H1 (cell line): ENCODE measurements around the gene TOMM34. TPM values are rescaled to one million over a fixed set of nuclear protein-coding genes. Genes with fewer than 3 reads are reported as not detected.

Source experiments
- CTCF ChIA-PET: fragments of 300-600 bp; sonication (Branson Sonifier 250); formaldehyde crosslinking; loops from one replicate; lab custom pipeline; 2021; ENCODE audit not compliant: partially characterized antibody; lab: Charles Lee
- POLR2A ChIA-PET: fragments of 300-600 bp; sonication (Branson Sonifier 250); formaldehyde crosslinking; loops from one replicate; lab custom pipeline; 2021; ENCODE audit warnings: inconsistent platforms; ENCODE audit not compliant: partially characterized antibody; lab: Charles Lee
- DNase-seq, 2 experiments: peaks; one replicate each; pipeline versions ENCODE4 v3.0.0 to v3.0.0-alpha.2; 2010 to 2022; ENCODE audit warnings: low spot score in 2 of 2, low read depth in 1 of 2, mixed read lengths in 1 of 2
- FAIRE-seq: peaks from 2 replicates; lab custom pipeline; 2011; peaks lifted over from hg19 to GRCh38; lab: Jason Lieb, UNC
- H2AFZ ChIP-seq: 2 replicates; pipeline ENCODE4 v1.8.1; 2012; ENCODE audit warnings: low read length, inconsistent platforms
- H2AK5ac ChIP-seq: 2 replicates; pipeline ENCODE4 v1.6.1; 2013; ENCODE audit warnings: low read depth, low read length
- H2BK120ac ChIP-seq: replicated peaks from 2 replicates; pipeline ENCODE3; 2013; ENCODE audit warnings: low read depth, low read length, inconsistent platforms
- H2BK12ac ChIP-seq: 2 replicates; pipeline ENCODE4 v1.6.1; 2013; ENCODE audit warnings: low read depth, low read length
- H2BK15ac ChIP-seq: 2 replicates; pipeline ENCODE4 v1.6.1; 2013; ENCODE audit warnings: low read length
- H2BK20ac ChIP-seq: 2 replicates; pipeline ENCODE4 v1.6.1; 2013; ENCODE audit warnings: low read length
- H2BK5ac ChIP-seq: 2 replicates; pipeline ENCODE4 v1.6.1; 2013; ENCODE audit warnings: low read depth, low read length
- H3K14ac ChIP-seq: 2 replicates; pipeline ENCODE4 v1.6.1; 2013; ENCODE audit warnings: inconsistent platforms; ENCODE audit not compliant: insufficient read length
- H3K18ac ChIP-seq: 2 replicates; pipeline ENCODE4 v1.6.1; 2013; ENCODE audit warnings: low read length; ENCODE audit errors: extremely low read depth
- H3K23ac ChIP-seq: 2 replicates; pipeline ENCODE4 v1.6.1; 2013; ENCODE audit warnings: inconsistent platforms; ENCODE audit not compliant: insufficient read length
- H3K23me2 ChIP-seq: 2 replicates; pipeline ENCODE4 v1.6.1; 2013; ENCODE audit warnings: low read depth, low read length
- H3K27ac ChIP-seq: 2 replicates; pipeline ENCODE4 v1.6.1; 2011; ENCODE audit warnings: low read depth, low read length, inconsistent platforms
- H3K27me3 ChIP-seq, 4 experiments: replicated peaks in 1 of 4; 1 replicate in 1 of 4; 2 replicates in 3 of 4; pipeline versions ENCODE4 v1.6.1 to v1.8.1; 2011 to 2013; ENCODE audit warnings: low read length in 3 of 4, mild to moderate bottlenecking in 3 of 4, inconsistent platforms in 2 of 4, mixed read lengths in 2 of 4, moderate library complexity in 1 of 4; ENCODE audit not compliant: control insufficient read depth in 3 of 4, insufficient read depth in 3 of 4; ENCODE audit errors: extremely low read depth in 1 of 4
- H3K36me3 ChIP-seq, 4 experiments: 2 replicates each; pipeline versions ENCODE4 v1.6.1 to v1.8.1; 2011 to 2013; ENCODE audit warnings: mild to moderate bottlenecking in 4 of 4, low read length in 3 of 4, moderate library complexity in 2 of 4, control low read depth in 1 of 4, inconsistent platforms in 1 of 4; ENCODE audit not compliant: insufficient read depth in 4 of 4, control insufficient read depth in 2 of 4
- H3K4ac ChIP-seq: replicated peaks from 2 replicates; pipeline ENCODE3; 2013; ENCODE audit warnings: low read length, low read depth, mixed read lengths, inconsistent platforms; ENCODE audit not compliant: insufficient read length
- H3K4me1 ChIP-seq, 4 experiments: replicated peaks in 1 of 4; 1 replicate in 1 of 4; 2 replicates in 3 of 4; pipeline versions ENCODE4 v1.6.1 to v1.8.1; 2011 to 2013; ENCODE audit warnings: low read length in 3 of 4, inconsistent platforms in 2 of 4, mixed read lengths in 1 of 4; ENCODE audit not compliant: insufficient read depth in 4 of 4, control insufficient read depth in 3 of 4
- H3K4me2 ChIP-seq, 2 experiments: 2 replicates each; pipeline versions ENCODE4 v1.6.1 to v1.8.1; 2011 to 2013; ENCODE audit warnings: low read depth in 2 of 2, low read length in 2 of 2, control low read depth in 1 of 2, inconsistent platforms in 1 of 2, mild to moderate bottlenecking in 1 of 2; ENCODE audit not compliant: insufficient read depth in 1 of 2
- H3K4me3 ChIP-seq, 4 experiments: fragments of 200-600, 300-600 bp in 1 of 4; sonication (generic), shearing (Covaris generic), sonication (Bioruptor Twin) in 1 of 4; 2 replicates each; pipeline versions ENCODE4 v1.5.1 to v1.8.1; 2011 to 2016; ENCODE audit warnings: low read length in 4 of 4, low read depth in 3 of 4, control low read depth in 2 of 4, inconsistent platforms in 2 of 4, mild to moderate bottlenecking in 2 of 4, mixed read lengths in 1 of 4, moderate library complexity in 1 of 4; ENCODE audit not compliant: insufficient read depth in 2 of 4; ENCODE audit errors: extremely low read depth in 1 of 4
- H3K56ac ChIP-seq: replicated peaks from 2 replicates; pipeline ENCODE3; 2013; ENCODE audit warnings: low read depth, mild to moderate bottlenecking, mixed read lengths, low read length, inconsistent platforms; ENCODE audit not compliant: insufficient read length
- H3K79me1 ChIP-seq: 2 replicates; pipeline ENCODE4 v1.6.1; 2013; ENCODE audit warnings: low read depth, low read length, control low read depth
- H3K79me2 ChIP-seq, 2 experiments: 2 replicates each; pipeline versions ENCODE4 v1.6.1 to v1.8.1; 2012 to 2013; ENCODE audit warnings: low read length in 2 of 2, mild to moderate bottlenecking in 2 of 2, inconsistent platforms in 1 of 2; ENCODE audit not compliant: insufficient read depth in 2 of 2, control insufficient read depth in 1 of 2
- H3K9ac ChIP-seq, 4 experiments: replicated peaks in 1 of 4; 1 replicate in 1 of 4; 2 replicates in 3 of 4; pipeline versions ENCODE4 v1.6.1 to v1.8.1; 2011 to 2013; ENCODE audit warnings: low read depth in 3 of 4, low read length in 3 of 4, control low read depth in 2 of 4, mild to moderate bottlenecking in 2 of 4, moderate library complexity in 2 of 4, inconsistent platforms in 1 of 4; ENCODE audit errors: extremely low read depth in 1 of 4
- H3K9me3 ChIP-seq, 2 experiments: 2 replicates each; pipeline versions ENCODE4 v1.6.1 to v1.8.1; 2012 to 2013; ENCODE audit warnings: mild to moderate bottlenecking in 2 of 2, moderate library complexity in 2 of 2, control low read depth in 1 of 2, inconsistent platforms in 1 of 2, low read depth in 1 of 2, low read length in 1 of 2, mixed read lengths in 1 of 2; ENCODE audit not compliant: insufficient read depth in 2 of 2
- H4K20me1 ChIP-seq, 2 experiments: replicated peaks in 1 of 2; 2 replicates each; pipeline versions ENCODE3 to v1.8.1; 2011 to 2013; ENCODE audit warnings: inconsistent platforms in 2 of 2, low read length in 2 of 2, mild to moderate bottlenecking in 1 of 2; ENCODE audit not compliant: insufficient read depth in 2 of 2, control insufficient read depth in 1 of 2
- H4K5ac ChIP-seq: 2 replicates; pipeline ENCODE4 v1.6.1; 2013; ENCODE audit warnings: low read length, low read depth, mixed read lengths, inconsistent platforms; ENCODE audit not compliant: insufficient read length
- H4K8ac ChIP-seq: 2 replicates; pipeline ENCODE4 v1.8.0; 2013; ENCODE audit warnings: mild to moderate bottlenecking, moderate library complexity, low read length, inconsistent platforms; ENCODE audit not compliant: insufficient read depth; ENCODE audit errors: extremely low read depth
- H4K91ac ChIP-seq: replicated peaks from 2 replicates; pipeline ENCODE3; 2013; ENCODE audit warnings: low read length, mixed read lengths, inconsistent platforms; ENCODE audit not compliant: insufficient read length
- HDAC2 ChIP-seq, 2 experiments: fragments of 300-600 bp in 1 of 2; sonication (generic) in 1 of 2; IDR thresholded peaks; 2 replicates each; pipeline ENCODE4 v1.6.1; 2011 to 2012; ENCODE audit warnings: low read depth in 2 of 2, low read length in 2 of 2, mild to moderate bottlenecking in 2 of 2, moderate library complexity in 2 of 2, borderline replicate concordance in 1 of 2, inconsistent platforms in 1 of 2
- PHF8 ChIP-seq: fragments of 200-600 bp; sonication (generic); conservative IDR thresholded peaks from 2 replicates; pipeline ENCODE4 v1.7.1; 2012; ENCODE audit warnings: low read depth, mild to moderate bottlenecking, inconsistent platforms, low read length, moderate library complexity
- SP4 ChIP-seq: IDR thresholded peaks from 2 replicates; pipeline ENCODE4 v1.6.1; 2012; ENCODE audit warnings: low read length, inconsistent platforms
- WGBS, 2 experiments: shearing (Covaris generic) in 1 of 2; methylation state at CpG; one replicate each; pipeline versions ENCODE4 v1.1.6 to v1.1.7; 2013 to 2015; ENCODE audit warnings: low lambda C conversion rate in 2 of 2, mixed read lengths in 2 of 2, inconsistent platforms in 1 of 2, low coverage in 1 of 2, missing lambda C conversion rate in 1 of 2; ENCODE audit not compliant: insufficient replicate concordance in 2 of 2, insufficient coverage in 1 of 2, insufficient read length in 1 of 2; ENCODE audit errors: extremely low coverage in 1 of 2, missing lambda C conversion rate in 1 of 2; 5-methylcytosine and 5-hydroxymethylcytosine counted together
- polyA plus RNA-seq, 7 experiments: library from polyadenylated mRNA; depleted of rRNA in 3 of 7; stranded (reverse) in 5 of 7; unstranded in 2 of 7; fragments of >200 nt in 5 of 7; fragments of 200-250 nt in 2 of 7; gene quantifications; 1 replicate in 5 of 7; 2 replicates in 1 of 7; 4 replicates in 1 of 7; pipeline versions ENCODE4 v1.2.1 to v1.2.3, GENCODE V29; 2011 to 2013; ENCODE audit warnings: missing spikeins in 2 of 7, mixed read lengths in 2 of 7
- total RNA-seq: library from RNA; stranded (reverse); fragmentation: NEBNext Ultra II Directional; extraction: Animal tissue kit (Norgen Biotek cat#: 25700); gene quantifications from 2 replicates; pipeline ENCODE4 v1.2.1, GENCODE V29; 2021

The TOMM34 gene
- total and polyA plus RNA-seq, 2 of the 8 experiments (the other 6 are each of a cell fraction or from before 2014, with no cell fraction given) = 32.1 to 35.1 TPM

GRCh38 chr20:44952731-44953130, 7.5 kb downstream of the TOMM34 start:
- POLR2A ChIA-PET = interaction anchor here (0.6 to 4.0 kb wide), 6 partner anchors 7 to 52 kb away, joined by 3 to 33 read pairs (median 4); no protein-coding TSS in a partner anchor

More at GRCh38 chr20:44952731-44953130, 7.5 kb downstream of the TOMM34 start:
- H3K18ac ChIP-seq = no peak overlapping the region
- H3K4me2 ChIP-seq = no peak overlapping the region
- H4K5ac ChIP-seq = no peak overlapping the region
- no peaks in the 10 kb centered on the region for H3K27me3 ChIP-seq
- DNase-seq (no peak), FAIRE-seq (no peak)
- H3K9me3 ChIP-seq = no peaks in the 10 kb centered on the region
- H2AFZ ChIP-seq = no peak overlapping the region
- H3K4me1 ChIP-seq = no peaks in the 10 kb centered on the region
- H3K36me3 ChIP-seq = peaks cover 17 to 68% (median 57%) of the 10 kb centered on the region in 4 experiments
- H3K4me3 ChIP-seq = no peak overlapping the region
- peaks cover 0 to 2% of the 10 kb centered on the region in 2 experiments; a peak in 1 of 4 replicates for H3K79me2 ChIP-seq
- H3K27ac ChIP-seq = no peak overlapping the region
- no peak overlapping the region for H3K14ac ChIP-seq
- H4K91ac ChIP-seq = no peak overlapping the region
- no peak overlapping the region for H3K9ac ChIP-seq
- no peak overlapping the region for H2BK120ac ChIP-seq
- H2BK20ac ChIP-seq = no peak overlapping the region
- no peak for TF ChIP-seq SP4
- no peak for TF ChIP-seq HDAC2 (IDR thresholded peaks at IDR 0.05; ENCODE audit: borderline replicate concordance in 1 of 2, low read depth in 2 of 2, low read length in 2 of 2)
- TF ChIP-seq PHF8 = no peak
- H2BK12ac ChIP-seq = no peak overlapping the region
- WGBS, 2 experiments = 82% methylated on average over 1 of the region's 1 CpG; no CpG with 5 or more reads in 1 of the 2 experiments
- no peak overlapping the region for H2AK5ac ChIP-seq
- no peak overlapping the region for H3K23ac ChIP-seq
- peaks cover 2% of the 10 kb centered on the region for H3K79me1 ChIP-seq
- no peak overlapping the region for H3K4ac ChIP-seq
- H4K8ac ChIP-seq = no peak overlapping the region
- H2BK5ac ChIP-seq = no peak overlapping the region
- no peaks in the 10 kb centered on the region for H3K23me2 ChIP-seq
- no peak overlapping the region for H3K56ac ChIP-seq
- CTCF ChIA-PET = interaction anchor here (3.1 kb wide), 1 partner anchor 10 kb away, joined by 25 read pairs; no protein-coding TSS in a partner anchor
- H4K20me1 ChIP-seq = peaks cover 0 to 5% of the 10 kb centered on the region in 2 experiments
- no peak overlapping the region for H2BK15ac ChIP-seq
